ENCODE measurements around the gene NAT16. TPM values are rescaled to one million over a fixed set of nuclear protein-coding genes. Genes with fewer than 3 reads are reported as not detected.

NAT16 gene
- total RNA-seq, 1 donor from 2014 or later, result 0.70 TPM

DNA sequence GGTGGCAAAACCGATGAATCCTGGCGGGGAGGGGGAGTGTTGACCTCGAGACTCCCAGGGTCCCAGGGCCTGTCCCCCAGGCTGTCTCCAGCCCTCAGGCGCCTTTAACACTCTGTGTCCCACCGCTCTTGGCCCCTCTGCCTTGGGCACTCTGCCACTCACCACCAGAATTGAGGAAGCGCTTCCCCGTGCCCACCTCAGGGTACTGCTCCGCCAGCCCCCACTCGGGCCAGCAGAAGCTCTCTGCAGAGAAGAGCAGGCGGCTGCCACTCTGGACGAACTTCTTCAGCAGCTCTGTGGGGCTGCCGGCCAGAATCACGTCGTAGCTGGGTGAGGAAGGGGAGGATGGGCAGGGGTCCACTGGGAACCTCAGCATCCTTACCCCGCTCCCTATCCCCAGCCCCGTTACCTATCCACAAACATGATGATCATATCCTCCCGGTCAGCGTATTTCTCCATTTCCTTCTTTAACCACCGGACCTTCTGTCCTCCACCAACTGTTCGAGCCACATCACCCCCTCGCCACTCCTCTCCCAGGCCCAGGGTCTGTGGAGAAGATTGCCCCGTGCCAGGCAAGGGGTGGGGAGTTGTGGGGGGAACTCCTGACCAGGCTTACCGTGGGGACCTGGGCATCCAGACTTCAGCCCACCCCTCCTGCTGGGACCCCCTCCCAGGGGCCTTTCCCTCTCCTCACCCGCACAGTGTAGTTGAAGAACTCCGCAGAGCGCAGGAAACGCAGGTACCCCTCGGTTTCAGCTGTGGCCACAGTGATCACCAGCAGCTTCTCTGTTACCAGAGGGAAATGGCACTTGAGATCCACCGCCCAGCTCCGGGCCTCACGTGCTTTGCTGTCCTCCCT, 36.1 kb upstream of the NAT16 start:
- Mint-ChIP-seq H3K9me3 (no peaks in the 10 kb centered on the region), H3K4me3 (peak overlapping the region; percentile 98), H3K27me3 (ENCODE audit: low read depth) (no peaks in the 10 kb centered on the region), H3K4me1 (peaks cover 23% of the 10 kb centered on the region), H3K36me3 (ENCODE audit: low read depth) (no peaks in the 10 kb centered on the region), H3K27ac (ENCODE audit: unreplicated experiment) (peak overlapping the region; percentile 84)
- DNase-seq (ENCODE audit: low read depth, low spot score), result no peak
- TF ChIP-seq, protein P1, sequence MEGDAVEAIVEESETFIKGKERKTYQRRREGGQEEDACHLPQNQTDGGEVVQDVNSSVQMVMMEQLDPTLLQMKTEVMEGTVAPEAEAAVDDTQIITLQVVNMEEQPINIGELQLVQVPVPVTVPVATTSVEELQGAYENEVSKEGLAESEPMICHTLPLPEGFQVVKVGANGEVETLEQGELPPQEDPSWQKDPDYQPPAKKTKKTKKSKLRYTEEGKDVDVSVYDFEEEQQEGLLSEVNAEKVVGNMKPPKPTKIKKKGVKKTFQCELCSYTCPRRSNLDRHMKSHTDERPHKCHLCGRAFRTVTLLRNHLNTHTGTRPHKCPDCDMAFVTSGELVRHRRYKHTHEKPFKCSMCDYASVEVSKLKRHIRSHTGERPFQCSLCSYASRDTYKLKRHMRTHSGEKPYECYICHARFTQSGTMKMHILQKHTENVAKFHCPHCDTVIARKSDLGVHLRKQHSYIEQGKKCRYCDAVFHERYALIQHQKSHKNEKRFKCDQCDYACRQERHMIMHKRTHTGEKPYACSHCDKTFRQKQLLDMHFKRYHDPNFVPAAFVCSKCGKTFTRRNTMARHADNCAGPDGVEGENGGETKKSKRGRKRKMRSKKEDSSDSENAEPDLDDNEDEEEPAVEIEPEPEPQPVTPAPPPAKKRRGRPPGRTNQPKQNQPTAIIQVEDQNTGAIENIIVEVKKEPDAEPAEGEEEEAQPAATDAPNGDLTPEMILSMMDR (conservative IDR thresholded peaks at IDR 0.05), result no peak

DNA sequence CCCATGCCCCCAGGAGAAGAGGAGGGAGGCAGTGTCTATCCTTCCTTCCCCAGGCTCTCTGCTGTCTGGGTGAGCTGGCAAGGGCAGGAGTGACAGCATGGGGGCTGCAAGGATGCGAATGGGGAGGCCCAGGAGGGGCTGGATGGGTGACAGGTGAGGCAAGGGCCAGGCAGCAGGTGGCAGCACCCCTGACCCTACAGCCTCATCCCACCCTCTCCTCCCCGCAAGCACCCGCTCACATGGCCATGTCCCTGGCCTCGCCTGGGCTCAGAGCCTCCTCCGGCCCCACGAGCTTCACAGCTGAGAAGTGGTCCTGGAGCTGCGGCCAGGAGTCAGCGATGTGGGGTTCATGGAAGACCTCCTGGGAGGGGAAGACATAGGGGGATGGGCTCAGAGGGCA, 31.9 kb upstream of the NAT16 start:
- Mint-ChIP-seq H3K27me3 (ENCODE audit: low read depth) (no peaks in the 10 kb centered on the region), H3K36me3 (ENCODE audit: low read depth) (no peaks in the 10 kb centered on the region), H3K27ac (ENCODE audit: unreplicated experiment) (no peak overlapping the region), H3K9me3 (no peaks in the 10 kb centered on the region), H3K4me3 (no peak overlapping the region), H3K4me1 (peaks cover 10% of the 10 kb centered on the region)
- DNase-seq (ENCODE audit: low read depth, low spot score), result no peak
- TF ChIP-seq, protein P1 (conservative IDR thresholded peaks at IDR 0.05), result no peak

DNA sequence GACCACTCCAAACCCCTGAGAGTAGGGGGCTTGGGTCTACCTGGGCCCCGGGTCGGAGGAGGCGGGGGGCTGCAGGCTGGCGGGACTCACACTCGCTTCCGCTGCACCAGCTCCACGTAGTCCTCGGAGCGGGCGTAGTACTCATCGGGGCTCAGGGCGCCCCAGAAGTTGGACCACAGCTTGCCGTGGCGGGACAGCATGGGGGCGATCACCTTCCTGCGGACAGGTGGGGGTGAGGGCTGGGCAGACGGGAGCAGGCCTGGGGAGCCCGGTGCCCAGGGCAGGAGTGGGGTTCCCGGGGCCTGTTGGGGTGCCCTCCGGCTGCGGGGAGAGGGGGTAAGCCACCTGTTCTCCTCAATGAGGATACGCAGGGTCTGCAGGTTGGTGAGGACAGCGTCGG, 31.4 kb upstream of the NAT16 start:
- Mint-ChIP-seq H3K4me3 (no peak overlapping the region), H3K4me1 (peaks cover 6% of the 10 kb centered on the region), H3K36me3 (ENCODE audit: low read depth) (no peaks in the 10 kb centered on the region), H3K9me3 (no peaks in the 10 kb centered on the region), H3K27ac (ENCODE audit: unreplicated experiment) (no peak overlapping the region), H3K27me3 (ENCODE audit: low read depth) (no peaks in the 10 kb centered on the region)
- no peak for DNase-seq (ENCODE audit: low read depth, low spot score)
- TF ChIP-seq, protein P1 (conservative IDR thresholded peaks at IDR 0.05), result no peak

DNA sequence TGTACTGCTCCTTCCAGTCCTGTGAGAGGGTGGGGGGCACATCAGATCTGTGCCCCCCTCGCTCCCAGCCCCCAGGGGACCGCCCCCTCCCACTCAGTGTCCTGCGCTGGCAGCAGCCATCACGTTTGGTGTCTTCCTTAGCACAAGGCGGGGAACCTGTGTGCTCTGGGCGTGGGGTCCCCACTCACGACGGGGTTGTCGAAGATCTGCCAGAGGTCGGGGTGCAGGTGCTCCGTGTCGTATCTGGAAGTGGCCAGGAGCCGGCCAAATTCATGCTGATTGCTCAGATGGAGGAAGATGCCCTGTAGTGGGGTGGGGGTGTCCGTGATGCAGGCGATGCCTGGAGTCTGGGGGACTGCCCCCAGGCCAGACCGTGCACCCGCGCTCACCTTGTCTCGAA, 30.1 kb upstream of the NAT16 start:
- DNase-seq (ENCODE audit: low read depth, low spot score), result no peak
- H3K27ac Mint-ChIP-seq (ENCODE audit: unreplicated experiment), result no peak overlapping the region
- TF ChIP-seq, protein P1 (conservative IDR thresholded peaks at IDR 0.05), result no peak
- no peaks in the 10 kb centered on the region for H3K9me3 Mint-ChIP-seq
- peaks cover 2% of the 10 kb centered on the region for H3K27me3 Mint-ChIP-seq (ENCODE audit: low read depth)
- no peaks in the 10 kb centered on the region for H3K4me1 Mint-ChIP-seq
- H3K36me3 Mint-ChIP-seq (ENCODE audit: low read depth), result no peaks in the 10 kb centered on the region
- H3K4me3 Mint-ChIP-seq, result no peak overlapping the region

DNA sequence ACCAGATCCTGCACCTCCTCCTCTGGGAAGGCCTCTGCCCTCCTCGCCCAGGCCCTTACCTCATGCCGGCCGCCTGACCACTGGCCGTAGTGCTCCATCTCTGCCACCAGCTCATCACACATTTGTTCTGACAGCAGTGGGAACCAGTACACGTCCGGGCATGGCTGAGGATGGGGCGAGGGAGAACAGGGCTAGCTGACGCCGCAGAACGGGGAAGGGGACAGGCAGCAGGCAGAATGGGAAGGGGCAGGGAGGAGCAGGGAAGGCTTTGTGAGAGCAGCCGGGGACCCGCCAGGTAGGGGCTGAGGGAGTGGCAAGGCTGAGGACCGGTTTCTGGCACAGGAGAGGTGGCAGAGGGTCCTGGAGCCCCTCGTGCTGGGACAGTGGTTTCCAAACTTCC, 28.7 kb upstream of the NAT16 start:
- no peak for DNase-seq (ENCODE audit: low read depth, low spot score)

More for the DNA sequence above, 28.7 kb upstream of the NAT16 start:
- H3K27ac Mint-ChIP-seq (ENCODE audit: unreplicated experiment), result peak overlapping the region; percentile 50
- H3K9me3 Mint-ChIP-seq, result no peaks in the 10 kb centered on the region
- H3K36me3 Mint-ChIP-seq (ENCODE audit: low read depth), result no peaks in the 10 kb centered on the region
- H3K4me1 Mint-ChIP-seq, result no peaks in the 10 kb centered on the region
- peaks cover 10% of the 10 kb centered on the region for H3K27me3 Mint-ChIP-seq (ENCODE audit: low read depth)
- TF ChIP-seq, protein P1 (conservative IDR thresholded peaks at IDR 0.05), result no peak
- no peak overlapping the region for H3K4me3 Mint-ChIP-seq

Measured in neural crest cell (in vitro differentiated cells).